H1 (cell line): ENCODE data around the gene CRACDL. TPM values are rescaled to one million over a fixed set of nuclear protein-coding genes. Genes with fewer than 3 reads are reported as not detected.

Source experiments
- CTCF ChIA-PET: fragments of 300-600 bp; sonication (Branson Sonifier 250); formaldehyde crosslinking; loops from one replicate; lab custom pipeline; 2021; ENCODE audit not compliant: partially characterized antibody; lab: Charles Lee
- POLR2A ChIA-PET: fragments of 300-600 bp; sonication (Branson Sonifier 250); formaldehyde crosslinking; loops from one replicate; lab custom pipeline; 2021; ENCODE audit warnings: inconsistent platforms; ENCODE audit not compliant: partially characterized antibody; lab: Charles Lee
- DNase-seq, 2 experiments: peaks; one replicate each; pipeline versions ENCODE4 v3.0.0 to v3.0.0-alpha.2; 2010 to 2022; ENCODE audit warnings: low spot score in 2 of 2, low read depth in 1 of 2, mixed read lengths in 1 of 2
- FAIRE-seq: peaks from 2 replicates; lab custom pipeline; 2011; peaks lifted over from hg19 to GRCh38; lab: Jason Lieb, UNC
- H2AFZ ChIP-seq: 2 replicates; pipeline ENCODE4 v1.8.1; 2012; ENCODE audit warnings: low read length, inconsistent platforms
- H2AK5ac ChIP-seq: 2 replicates; pipeline ENCODE4 v1.6.1; 2013; ENCODE audit warnings: low read depth, low read length
- H2BK120ac ChIP-seq: replicated peaks from 2 replicates; pipeline ENCODE3; 2013; ENCODE audit warnings: low read depth, low read length, inconsistent platforms
- H2BK12ac ChIP-seq: 2 replicates; pipeline ENCODE4 v1.6.1; 2013; ENCODE audit warnings: low read depth, low read length
- H2BK15ac ChIP-seq: 2 replicates; pipeline ENCODE4 v1.6.1; 2013; ENCODE audit warnings: low read length
- H2BK20ac ChIP-seq: 2 replicates; pipeline ENCODE4 v1.6.1; 2013; ENCODE audit warnings: low read length
- H2BK5ac ChIP-seq: 2 replicates; pipeline ENCODE4 v1.6.1; 2013; ENCODE audit warnings: low read depth, low read length
- H3K14ac ChIP-seq: 2 replicates; pipeline ENCODE4 v1.6.1; 2013; ENCODE audit warnings: inconsistent platforms; ENCODE audit not compliant: insufficient read length
- H3K18ac ChIP-seq: 2 replicates; pipeline ENCODE4 v1.6.1; 2013; ENCODE audit warnings: low read length; ENCODE audit errors: extremely low read depth
- H3K23ac ChIP-seq: 2 replicates; pipeline ENCODE4 v1.6.1; 2013; ENCODE audit warnings: inconsistent platforms; ENCODE audit not compliant: insufficient read length
- H3K23me2 ChIP-seq: 2 replicates; pipeline ENCODE4 v1.6.1; 2013; ENCODE audit warnings: low read depth, low read length
- H3K27ac ChIP-seq: 2 replicates; pipeline ENCODE4 v1.6.1; 2011; ENCODE audit warnings: low read depth, low read length, inconsistent platforms
- H3K27me3 ChIP-seq, 4 experiments: replicated peaks in 1 of 4; 1 replicate in 1 of 4; 2 replicates in 3 of 4; pipeline versions ENCODE4 v1.6.1 to v1.8.1; 2011 to 2013; ENCODE audit warnings: low read length in 3 of 4, mild to moderate bottlenecking in 3 of 4, inconsistent platforms in 2 of 4, mixed read lengths in 2 of 4, moderate library complexity in 1 of 4; ENCODE audit not compliant: control insufficient read depth in 3 of 4, insufficient read depth in 3 of 4; ENCODE audit errors: extremely low read depth in 1 of 4
- H3K36me3 ChIP-seq, 4 experiments: 2 replicates each; pipeline versions ENCODE4 v1.6.1 to v1.8.1; 2011 to 2013; ENCODE audit warnings: mild to moderate bottlenecking in 4 of 4, low read length in 3 of 4, moderate library complexity in 2 of 4, control low read depth in 1 of 4, inconsistent platforms in 1 of 4; ENCODE audit not compliant: insufficient read depth in 4 of 4, control insufficient read depth in 2 of 4
- H3K4ac ChIP-seq: replicated peaks from 2 replicates; pipeline ENCODE3; 2013; ENCODE audit warnings: low read length, low read depth, mixed read lengths, inconsistent platforms; ENCODE audit not compliant: insufficient read length
- H3K4me1 ChIP-seq, 4 experiments: replicated peaks in 1 of 4; 1 replicate in 1 of 4; 2 replicates in 3 of 4; pipeline versions ENCODE4 v1.6.1 to v1.8.1; 2011 to 2013; ENCODE audit warnings: low read length in 3 of 4, inconsistent platforms in 2 of 4, mixed read lengths in 1 of 4; ENCODE audit not compliant: insufficient read depth in 4 of 4, control insufficient read depth in 3 of 4
- H3K4me2 ChIP-seq, 2 experiments: 2 replicates each; pipeline versions ENCODE4 v1.6.1 to v1.8.1; 2011 to 2013; ENCODE audit warnings: low read depth in 2 of 2, low read length in 2 of 2, control low read depth in 1 of 2, inconsistent platforms in 1 of 2, mild to moderate bottlenecking in 1 of 2; ENCODE audit not compliant: insufficient read depth in 1 of 2
- H3K4me3 ChIP-seq, 4 experiments: fragments of 200-600, 300-600 bp in 1 of 4; sonication (generic), shearing (Covaris generic), sonication (Bioruptor Twin) in 1 of 4; 2 replicates each; pipeline versions ENCODE4 v1.5.1 to v1.8.1; 2011 to 2016; ENCODE audit warnings: low read length in 4 of 4, low read depth in 3 of 4, control low read depth in 2 of 4, inconsistent platforms in 2 of 4, mild to moderate bottlenecking in 2 of 4, mixed read lengths in 1 of 4, moderate library complexity in 1 of 4; ENCODE audit not compliant: insufficient read depth in 2 of 4; ENCODE audit errors: extremely low read depth in 1 of 4
- H3K56ac ChIP-seq: replicated peaks from 2 replicates; pipeline ENCODE3; 2013; ENCODE audit warnings: low read depth, mild to moderate bottlenecking, mixed read lengths, low read length, inconsistent platforms; ENCODE audit not compliant: insufficient read length
- H3K79me1 ChIP-seq: 2 replicates; pipeline ENCODE4 v1.6.1; 2013; ENCODE audit warnings: low read depth, low read length, control low read depth
- H3K79me2 ChIP-seq, 2 experiments: 2 replicates each; pipeline versions ENCODE4 v1.6.1 to v1.8.1; 2012 to 2013; ENCODE audit warnings: low read length in 2 of 2, mild to moderate bottlenecking in 2 of 2, inconsistent platforms in 1 of 2; ENCODE audit not compliant: insufficient read depth in 2 of 2, control insufficient read depth in 1 of 2
- H3K9ac ChIP-seq, 4 experiments: replicated peaks in 1 of 4; 1 replicate in 1 of 4; 2 replicates in 3 of 4; pipeline versions ENCODE4 v1.6.1 to v1.8.1; 2011 to 2013; ENCODE audit warnings: low read depth in 3 of 4, low read length in 3 of 4, control low read depth in 2 of 4, mild to moderate bottlenecking in 2 of 4, moderate library complexity in 2 of 4, inconsistent platforms in 1 of 4; ENCODE audit errors: extremely low read depth in 1 of 4
- H3K9me3 ChIP-seq, 2 experiments: 2 replicates each; pipeline versions ENCODE4 v1.6.1 to v1.8.1; 2012 to 2013; ENCODE audit warnings: mild to moderate bottlenecking in 2 of 2, moderate library complexity in 2 of 2, control low read depth in 1 of 2, inconsistent platforms in 1 of 2, low read depth in 1 of 2, low read length in 1 of 2, mixed read lengths in 1 of 2; ENCODE audit not compliant: insufficient read depth in 2 of 2
- H4K20me1 ChIP-seq, 2 experiments: replicated peaks in 1 of 2; 2 replicates each; pipeline versions ENCODE3 to v1.8.1; 2011 to 2013; ENCODE audit warnings: inconsistent platforms in 2 of 2, low read length in 2 of 2, mild to moderate bottlenecking in 1 of 2; ENCODE audit not compliant: insufficient read depth in 2 of 2, control insufficient read depth in 1 of 2
- H4K5ac ChIP-seq: 2 replicates; pipeline ENCODE4 v1.6.1; 2013; ENCODE audit warnings: low read length, low read depth, mixed read lengths, inconsistent platforms; ENCODE audit not compliant: insufficient read length
- H4K8ac ChIP-seq: 2 replicates; pipeline ENCODE4 v1.8.0; 2013; ENCODE audit warnings: mild to moderate bottlenecking, moderate library complexity, low read length, inconsistent platforms; ENCODE audit not compliant: insufficient read depth; ENCODE audit errors: extremely low read depth
- H4K91ac ChIP-seq: replicated peaks from 2 replicates; pipeline ENCODE3; 2013; ENCODE audit warnings: low read length, mixed read lengths, inconsistent platforms; ENCODE audit not compliant: insufficient read length
- SIN3A ChIP-seq, 2 experiments: IDR thresholded peaks in 1 of 2; conservative IDR thresholded peaks in 1 of 2; 2 replicates each; pipeline ENCODE4 v1.6.1; 2011 to 2012; ENCODE audit warnings: low read length in 2 of 2, improper control_type of control experiment in 1 of 2, low read depth in 1 of 2, mild to moderate bottlenecking in 1 of 2
- WGBS, 2 experiments: shearing (Covaris generic) in 1 of 2; methylation state at CpG; one replicate each; pipeline versions ENCODE4 v1.1.6 to v1.1.7; 2013 to 2015; ENCODE audit warnings: low lambda C conversion rate in 2 of 2, mixed read lengths in 2 of 2, inconsistent platforms in 1 of 2, low coverage in 1 of 2, missing lambda C conversion rate in 1 of 2; ENCODE audit not compliant: insufficient replicate concordance in 2 of 2, insufficient coverage in 1 of 2, insufficient read length in 1 of 2; ENCODE audit errors: extremely low coverage in 1 of 2, missing lambda C conversion rate in 1 of 2; 5-methylcytosine and 5-hydroxymethylcytosine counted together
- polyA plus RNA-seq, 7 experiments: library from polyadenylated mRNA; depleted of rRNA in 3 of 7; stranded (reverse) in 5 of 7; unstranded in 2 of 7; fragments of >200 nt in 5 of 7; fragments of 200-250 nt in 2 of 7; gene quantifications; 1 replicate in 5 of 7; 2 replicates in 1 of 7; 4 replicates in 1 of 7; pipeline versions ENCODE4 v1.2.1 to v1.2.3, GENCODE V29; 2011 to 2013; ENCODE audit warnings: missing spikeins in 2 of 7, mixed read lengths in 2 of 7
- total RNA-seq: library from RNA; stranded (reverse); fragmentation: NEBNext Ultra II Directional; extraction: Animal tissue kit (Norgen Biotek cat#: 25700); gene quantifications from 2 replicates; pipeline ENCODE4 v1.2.1, GENCODE V29; 2021

The CRACDL gene
- total and polyA plus RNA-seq, 2 of the 8 experiments (the other 6 are each of a cell fraction or from before 2014, with no cell fraction given): 0.07 to 0.38 TPM

GRCh38 chr2:98928242-98928641 lies 7.8 kb downstream of the CRACDL start:
- no peak overlapping the region for H2BK5ac ChIP-seq
- no peak overlapping the region for H4K91ac ChIP-seq
- H2BK12ac ChIP-seq: no peak overlapping the region
- no peaks in the 10 kb centered on the region for H3K79me1 ChIP-seq
- no peak overlapping the region for H3K4ac ChIP-seq
- no peak overlapping the region for H2AK5ac ChIP-seq
- H3K36me3 ChIP-seq: no peaks in the 10 kb centered on the region
- no peak overlapping the region for H2BK20ac ChIP-seq
- DNase-seq (no peak), FAIRE-seq (no peak)
- peaks cover 0 to 4% (median 0%) of the 10 kb centered on the region in 4 experiments; a peak in 1 of 7 replicates for H3K4me1 ChIP-seq
- H3K18ac ChIP-seq: no peak overlapping the region
- H2BK15ac ChIP-seq: no peak overlapping the region
- no peak overlapping the region for H3K23ac ChIP-seq
- H3K56ac ChIP-seq: no peak overlapping the region
- no peak overlapping the region for H3K4me3 ChIP-seq
- H4K8ac ChIP-seq: no peak overlapping the region
- no peaks in the 10 kb centered on the region for H3K79me2 ChIP-seq
- H3K9ac ChIP-seq: no peak overlapping the region
- no peak overlapping the region for H3K4me2 ChIP-seq
- H3K27me3 ChIP-seq: no peaks in the 10 kb centered on the region
- no peak overlapping the region for H2BK120ac ChIP-seq
- H4K20me1 ChIP-seq: no peaks in the 10 kb centered on the region
- 95% methylated on average over 10 of the region's 10 CpGs; no CpG with 5 or more reads in 1 of the 2 experiments for WGBS, 2 experiments
- H3K9me3 ChIP-seq: peaks cover 0 to 4% of the 10 kb centered on the region in 2 experiments; a peak in 1 of 4 replicates
- H3K23me2 ChIP-seq: no peaks in the 10 kb centered on the region
- H2AFZ ChIP-seq: no peak overlapping the region
- ChIA-PET POLR2A (no interaction called here), CTCF (interaction anchor here (0.7 to 1.3 kb wide), 5 partner anchors 8 to 279 kb away, joined by 3 to 4 read pairs (median 3); partner anchors contain the start of gene CRACDL)
- no peak overlapping the region for H3K14ac ChIP-seq
- no peak overlapping the region for H4K5ac ChIP-seq
- H3K27ac ChIP-seq: no peak overlapping the region
- no peak for TF ChIP-seq SIN3A (conservative IDR thresholded peaks at IDR 0.05 in 1 of 2, IDR thresholded peaks at IDR 0.05 in 1 of 2; ENCODE audit: low read depth in 1 of 2, low read length in 2 of 2)
